Activated naive CD8-positive, alpha-beta T cell treated with anti-CD3 and anti-CD28 coated beads, Interleukin-2, amount 50 U/mL, for 16 hours (primary cell): ENCODE data around the gene WWOX.

ENCODE experiments used
- DNase-seq: peaks from one replicate; pipeline ENCODE4 v3.0.0-alpha.2; 2020; ENCODE audit warnings: low read depth, low spot score

The WWOX gene

DNA sequence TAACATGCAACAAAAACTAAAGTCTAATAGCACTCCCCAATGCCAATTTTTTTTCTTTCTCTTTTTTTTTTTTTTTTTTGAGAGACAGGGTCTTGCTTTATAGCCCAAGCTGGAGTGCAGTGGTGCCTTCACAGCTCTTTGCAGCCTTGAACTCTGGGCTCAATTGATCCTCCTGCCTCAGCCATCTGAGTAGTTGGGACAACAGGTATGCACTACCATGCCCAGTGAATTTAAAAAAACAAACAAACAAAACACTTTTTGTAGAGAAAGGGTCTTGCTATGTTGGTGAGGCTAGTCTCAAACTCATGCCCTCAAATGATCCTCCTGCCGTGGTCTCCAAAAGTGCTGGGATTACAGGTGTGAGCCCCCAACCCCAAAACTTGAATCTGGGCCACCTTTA, 632.3 kb downstream of the WWOX start:
- no peak for DNase-seq

DNA sequence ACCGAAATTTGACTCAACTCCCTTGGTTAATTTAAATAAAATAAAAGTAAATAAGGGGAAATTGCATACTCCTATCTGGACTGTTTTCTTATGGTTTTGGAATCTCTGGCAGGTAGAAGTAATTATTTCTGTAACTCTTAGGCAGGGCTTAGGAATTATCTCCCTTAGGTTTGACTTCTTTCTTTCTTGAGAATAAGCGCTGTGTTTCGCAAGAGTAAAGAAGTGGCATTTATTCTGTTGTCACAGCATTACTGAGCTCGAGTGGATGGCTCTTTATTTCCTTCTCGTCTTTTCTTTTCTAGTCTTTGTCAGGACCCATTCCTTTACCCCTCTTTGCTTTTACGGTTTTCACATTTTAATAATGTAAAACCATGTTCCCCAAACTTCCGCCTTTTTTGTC, 633.2 kb downstream of the WWOX start:
- no peak for DNase-seq

DNA sequence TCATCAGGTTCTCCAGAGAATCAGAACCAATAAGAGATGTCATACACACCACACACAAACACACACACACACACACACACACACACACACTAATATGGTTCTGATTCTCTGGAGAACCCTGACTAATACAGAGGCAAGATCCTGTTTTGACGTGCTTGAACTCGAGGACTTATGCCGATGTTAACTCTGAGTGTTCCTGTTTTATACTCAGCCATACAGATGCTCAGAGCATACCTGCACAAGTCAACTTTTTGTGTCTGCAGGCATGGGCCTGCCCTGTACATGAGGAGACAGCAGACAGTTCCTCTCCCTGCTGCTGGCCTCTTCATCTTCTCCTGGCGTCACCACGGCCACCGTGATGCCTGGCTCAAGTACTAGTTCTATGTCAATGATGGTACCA, 635.9 kb downstream of the WWOX start:
- no peak for DNase-seq

DNA sequence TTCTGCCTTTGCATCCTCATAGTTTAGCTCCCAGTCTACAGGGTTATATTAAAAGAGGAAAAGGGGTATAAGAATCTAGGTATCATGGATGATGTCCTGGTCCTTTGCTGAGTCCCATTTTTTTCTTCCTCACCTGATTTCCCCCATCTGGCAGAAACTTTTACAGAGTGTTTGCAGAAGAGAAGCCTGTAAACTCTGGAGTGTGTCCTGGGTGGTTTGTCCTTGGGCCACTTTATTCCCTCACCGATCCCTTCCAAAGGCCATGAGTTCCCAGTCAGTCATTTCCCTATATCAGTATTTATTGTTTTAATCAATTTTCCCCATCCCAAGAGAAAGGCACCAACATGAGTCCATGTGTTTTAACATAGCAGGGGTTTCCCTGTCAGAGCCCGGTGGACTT, 638.2 kb downstream of the WWOX start:
- DNase-seq, result no peak

DNA sequence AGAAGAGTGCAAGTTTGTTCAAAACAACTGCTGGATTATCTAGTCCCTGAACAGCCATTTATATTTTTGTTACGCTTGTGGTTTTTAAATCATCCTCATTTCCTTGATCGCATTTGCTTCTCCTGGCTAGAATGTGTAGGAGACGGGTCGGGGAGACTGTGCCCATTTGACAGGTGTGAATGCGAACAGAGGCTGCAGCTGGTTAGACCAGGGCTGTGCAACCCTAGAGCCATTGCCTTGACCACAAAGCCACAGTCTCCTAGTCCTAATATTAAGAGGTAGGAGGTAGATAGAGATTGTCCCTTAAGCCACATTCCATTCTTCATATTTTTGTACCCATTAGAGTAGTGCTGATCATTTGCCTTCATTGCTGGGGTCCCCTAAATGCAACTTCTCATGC, 639.1 kb downstream of the WWOX start:
- no peak for DNase-seq

DNA sequence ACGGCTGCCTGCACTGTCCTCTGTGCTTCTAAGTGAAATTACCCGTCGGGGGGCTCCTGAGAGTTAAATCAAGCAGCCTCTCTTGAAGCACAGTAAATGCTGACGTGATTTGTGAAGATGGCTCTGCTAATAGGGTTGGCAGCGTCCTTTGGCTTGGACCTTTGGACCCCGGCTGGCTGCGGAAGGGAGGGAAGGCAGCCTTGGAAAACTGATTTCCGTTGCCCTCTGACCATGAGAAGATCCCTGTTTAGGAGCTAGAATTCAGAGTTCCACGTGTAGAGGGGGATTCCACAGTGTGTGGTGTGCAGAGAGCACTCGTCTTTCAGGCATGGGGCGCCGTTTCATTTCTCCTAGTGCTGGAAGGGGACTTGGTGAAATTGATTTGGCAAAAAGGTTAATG, 640.8 kb downstream of the WWOX start:
- DNase-seq, result no peak

DNA sequence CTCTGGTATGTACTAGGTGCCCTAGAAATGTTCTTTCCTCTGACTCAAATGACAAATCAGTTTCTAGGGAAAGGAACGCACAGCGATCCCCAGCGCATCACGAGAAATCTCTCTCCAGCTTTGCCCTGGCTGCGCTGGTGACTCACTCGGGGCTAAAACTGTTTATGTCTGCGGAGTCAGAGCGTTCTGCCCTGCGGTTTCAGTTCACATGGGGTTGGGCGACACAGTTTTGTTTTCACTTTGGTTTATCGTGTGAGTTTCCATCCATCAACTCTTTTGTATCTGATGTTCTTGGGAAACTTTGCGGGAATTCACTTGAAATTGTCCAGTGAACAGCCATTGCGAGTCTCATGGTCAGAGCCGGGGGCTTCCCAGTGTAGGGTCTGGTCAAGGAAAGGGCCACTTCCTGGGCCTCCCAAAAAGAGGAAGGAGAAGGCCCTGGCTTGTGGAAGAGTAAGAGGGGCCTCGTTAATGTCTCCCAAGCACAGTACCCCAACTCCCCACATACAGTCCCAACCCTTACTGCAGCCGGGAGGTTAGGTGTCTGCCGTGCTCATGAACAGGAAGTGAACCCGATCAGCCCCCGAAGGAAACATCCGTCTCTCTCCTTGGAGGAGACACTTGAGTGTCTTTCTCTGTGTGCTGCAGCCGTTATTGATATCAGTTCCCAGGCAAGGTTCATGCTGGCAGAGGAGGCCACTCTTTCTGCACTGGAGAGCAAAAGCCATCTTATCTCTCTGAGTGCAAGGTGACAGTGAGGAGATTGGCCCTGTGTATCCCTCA, 643.2 kb downstream of the WWOX start:
- peak; percentile 16 for DNase-seq

DNA sequence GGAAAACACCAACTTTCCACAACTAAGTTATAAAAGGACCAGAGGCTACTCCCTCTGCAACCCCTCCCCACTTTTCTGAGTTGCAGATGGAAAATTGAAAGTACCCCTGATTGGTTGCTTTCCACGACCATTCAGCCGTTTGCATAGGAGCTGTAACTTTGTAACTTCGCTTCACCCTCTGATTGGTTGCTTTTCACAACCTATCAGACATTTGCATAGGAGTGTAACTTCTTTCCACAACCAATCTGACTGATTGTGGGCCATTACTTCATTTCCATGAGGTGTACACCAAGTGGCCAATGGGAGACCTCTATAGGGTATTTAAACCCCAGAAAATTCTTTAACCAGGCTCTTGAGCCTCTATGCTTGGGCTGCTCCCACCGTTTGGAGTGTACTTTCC, 644.1 kb downstream of the WWOX start:
- no peak for DNase-seq

DNA sequence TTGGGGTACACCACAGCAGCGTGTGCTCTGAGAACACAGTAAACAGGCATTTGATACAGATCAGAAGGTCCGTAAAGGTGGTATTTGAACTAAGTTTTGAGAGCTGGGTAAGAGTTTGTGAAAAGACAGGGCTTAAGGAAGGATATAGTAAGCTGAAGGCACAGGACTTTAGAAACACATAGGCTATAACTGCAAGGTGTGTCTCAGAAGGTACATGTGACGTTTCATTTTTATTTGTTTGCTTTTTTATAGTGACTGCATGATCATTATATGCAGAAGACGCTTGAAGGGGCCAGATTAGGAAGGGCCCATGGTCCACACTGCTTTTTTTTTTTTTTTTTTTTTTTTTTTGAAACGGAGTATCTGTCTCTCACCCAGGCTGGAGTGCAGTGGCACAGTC, 644.6 kb downstream of the WWOX start:
- DNase-seq, result no peak

DNA sequence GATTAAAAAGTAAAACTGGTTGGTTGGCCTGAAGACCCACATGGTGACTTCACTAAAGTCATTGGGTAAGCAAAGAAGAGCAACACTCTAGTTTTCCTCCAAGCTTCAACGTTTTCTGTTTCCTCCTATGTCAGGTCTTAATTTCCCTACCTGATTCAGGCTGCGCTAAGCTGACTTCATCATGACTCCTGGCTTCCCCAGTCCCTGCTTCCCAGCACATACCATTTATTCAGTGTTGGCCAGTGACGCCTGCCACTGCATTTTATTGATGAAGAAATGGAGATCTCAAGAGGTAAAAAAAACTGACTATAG, 645.3 kb downstream of the WWOX start:
- no peak for DNase-seq

DNA sequence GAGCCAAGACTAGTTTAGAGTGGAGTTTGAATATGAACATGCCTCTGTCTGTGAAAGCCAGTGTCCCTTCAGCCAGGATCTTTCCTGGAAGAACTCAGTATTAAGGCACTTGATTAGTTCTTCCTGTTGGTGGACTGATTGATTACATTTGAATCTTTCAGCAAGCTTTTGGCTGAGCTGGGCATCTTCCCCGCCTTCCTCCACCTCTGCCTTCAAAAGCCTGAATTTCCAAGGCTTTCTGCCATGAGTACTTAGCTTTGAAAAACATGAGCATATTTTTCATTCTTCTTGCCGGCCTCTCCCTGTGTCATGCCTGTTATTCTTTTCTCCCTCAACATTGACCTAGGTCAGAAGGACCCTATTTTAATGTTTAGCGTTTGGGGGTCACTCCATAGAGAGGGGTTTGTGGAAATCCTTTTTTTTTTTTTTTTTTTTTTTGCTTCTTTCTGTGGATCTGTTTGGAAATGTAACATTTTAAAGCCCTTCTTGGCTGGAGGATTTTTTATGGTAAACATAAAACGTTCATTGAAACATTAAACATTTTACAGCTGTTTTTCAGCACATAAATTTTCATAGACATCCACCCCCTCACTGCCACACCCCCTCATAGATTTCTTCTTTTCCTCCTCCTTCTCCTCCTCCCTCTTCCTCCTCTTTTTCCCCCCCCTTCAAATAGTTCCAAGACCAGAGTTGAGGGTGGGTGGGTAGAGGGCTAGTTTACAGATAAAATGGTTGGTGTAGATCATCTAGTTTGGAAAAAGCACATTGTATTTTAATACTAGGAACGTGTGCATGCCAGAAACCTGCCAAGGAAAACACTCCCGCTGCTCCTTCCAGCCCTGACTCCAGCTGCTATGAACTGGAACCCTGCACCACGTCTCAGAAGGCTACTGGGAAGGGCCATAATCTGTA, 645.9 kb downstream of the WWOX start:
- no peak for DNase-seq

DNA sequence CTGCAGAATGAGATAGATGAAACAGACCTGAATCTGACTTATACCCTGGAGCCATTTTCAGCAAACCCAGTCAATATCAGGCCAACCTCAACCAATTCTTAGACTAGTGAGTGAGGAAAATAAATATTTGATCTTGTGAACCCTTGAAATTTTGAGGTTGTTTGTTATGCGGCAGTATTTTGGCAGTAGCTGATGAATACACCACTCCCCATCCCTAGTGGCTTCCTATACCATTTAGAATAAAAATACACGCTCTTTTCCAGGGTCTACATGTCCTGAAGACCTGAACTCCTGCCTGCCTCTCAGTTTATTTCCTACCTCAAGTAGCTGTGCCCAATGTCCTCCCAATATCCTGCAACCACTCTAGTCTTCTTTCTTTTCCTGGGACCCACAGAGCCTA, 647.3 kb downstream of the WWOX start:
- DNase-seq, result no peak

DNA sequence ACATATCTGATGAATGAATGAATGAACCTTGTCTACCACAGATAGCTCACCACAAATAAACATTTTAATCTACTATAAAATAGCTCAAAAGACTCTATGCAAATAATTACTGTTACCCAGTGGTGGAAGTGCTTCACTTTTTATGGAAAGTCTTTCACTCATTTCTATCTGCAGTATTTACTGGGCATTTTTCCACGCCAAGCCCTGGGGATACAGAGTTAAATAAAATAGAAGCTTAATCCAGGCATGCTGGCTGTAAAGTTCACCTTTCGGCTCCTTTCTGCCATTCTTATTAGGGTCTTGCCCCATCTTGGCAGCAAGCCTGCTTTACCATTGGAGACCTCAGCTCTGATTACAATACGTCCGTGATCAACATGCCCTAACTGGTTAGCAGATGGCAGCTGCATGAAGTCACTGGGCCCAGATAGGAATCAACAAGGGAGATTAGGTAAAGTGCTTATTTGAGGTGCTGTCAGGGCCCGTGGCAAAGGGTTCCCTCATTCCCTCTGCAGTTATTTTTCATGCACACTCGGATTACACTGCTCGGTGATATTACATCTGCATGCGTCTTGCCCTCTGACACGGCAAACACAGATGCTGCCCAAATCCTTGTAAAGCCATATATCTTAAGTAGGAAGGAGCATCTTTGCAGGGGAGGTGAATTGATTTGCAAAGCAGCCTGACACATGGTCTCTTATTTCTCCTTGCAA, 648.9 kb downstream of the WWOX start:
- no peak for DNase-seq

DNA sequence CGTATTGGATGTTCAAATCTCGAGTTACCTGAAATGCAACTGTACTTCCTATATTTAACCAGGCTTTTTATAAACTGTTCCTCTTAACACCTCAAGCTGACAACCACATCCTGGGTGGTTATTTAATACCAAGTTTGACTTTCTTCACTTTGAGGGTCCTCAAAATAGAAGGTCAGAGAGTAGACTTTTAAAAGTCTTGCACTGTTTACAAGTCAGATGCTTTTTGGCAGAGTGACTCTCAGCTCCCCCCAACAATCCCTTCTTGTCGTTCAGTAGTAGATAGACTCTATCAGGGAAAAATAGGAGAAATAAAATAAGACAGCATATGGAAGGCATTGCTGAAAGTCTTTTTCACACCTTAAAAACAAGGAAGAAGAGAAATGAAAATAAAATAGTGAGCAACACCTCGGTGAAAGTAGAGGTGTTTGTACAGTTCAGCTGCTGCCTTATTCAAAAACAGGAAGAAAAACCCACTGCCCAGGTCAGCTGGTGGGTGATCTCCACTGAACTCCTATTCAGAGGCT, 650.4 kb downstream of the WWOX start:
- DNase-seq, result no peak

DNA sequence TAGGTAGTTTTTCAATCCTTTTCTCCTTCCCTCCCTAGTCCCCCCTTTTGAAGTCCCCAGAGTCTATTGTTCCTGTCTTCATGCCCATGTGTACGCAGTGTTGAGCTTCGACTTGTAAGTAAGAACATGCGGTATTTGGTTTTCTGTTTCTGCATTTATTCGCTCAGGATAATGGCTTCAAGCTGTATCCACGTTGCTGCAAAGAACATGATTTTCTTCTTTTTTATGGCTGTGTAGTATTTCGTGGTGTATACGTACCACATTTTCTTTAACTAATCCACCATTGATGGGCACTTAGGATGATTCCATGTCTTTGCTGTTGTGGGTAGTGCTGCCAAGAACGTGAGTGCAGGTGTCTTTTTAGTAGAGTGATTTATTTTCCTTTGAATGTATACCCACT, 651.2 kb downstream of the WWOX start:
- no peak for DNase-seq

DNA sequence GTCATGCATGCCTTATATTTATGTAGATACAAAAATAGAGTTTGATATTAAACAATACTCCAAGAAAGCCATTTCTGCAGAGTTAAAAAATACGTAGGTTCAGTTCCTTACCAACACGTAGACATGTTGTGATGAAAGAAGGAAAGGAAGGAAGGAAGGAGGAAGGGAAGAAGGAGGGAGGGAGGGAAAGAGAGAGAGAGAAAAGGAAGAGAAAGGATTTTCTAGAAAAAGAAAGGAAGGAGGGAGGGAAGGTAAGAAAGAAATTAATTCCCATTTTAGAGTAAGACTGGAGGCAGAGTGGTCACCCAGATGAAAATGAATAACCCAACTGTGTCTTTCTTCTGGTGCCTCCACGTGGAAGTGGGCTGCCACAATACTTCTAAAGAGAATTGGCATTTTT, 652.1 kb downstream of the WWOX start:
- DNase-seq, result no peak

DNA sequence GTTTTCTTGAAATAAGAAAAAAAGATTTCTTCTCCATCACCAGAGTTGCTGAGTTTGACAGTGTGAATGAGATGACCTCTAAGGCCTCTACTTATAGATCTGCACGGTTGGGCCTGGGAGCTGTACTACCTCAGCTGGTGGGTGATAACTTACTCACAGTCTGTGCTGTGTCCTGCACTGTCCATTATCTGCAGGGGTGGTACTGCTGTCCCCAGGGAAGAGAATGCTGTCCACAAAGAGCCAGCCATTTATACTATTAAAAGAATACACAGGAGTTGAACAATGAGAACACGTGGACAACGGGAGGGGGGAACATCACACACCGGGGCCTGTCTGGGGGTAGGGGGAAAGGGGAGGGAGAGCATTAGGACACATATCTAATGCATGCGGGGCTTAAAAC, 655.3 kb downstream of the WWOX start:
- no peak for DNase-seq

DNA sequence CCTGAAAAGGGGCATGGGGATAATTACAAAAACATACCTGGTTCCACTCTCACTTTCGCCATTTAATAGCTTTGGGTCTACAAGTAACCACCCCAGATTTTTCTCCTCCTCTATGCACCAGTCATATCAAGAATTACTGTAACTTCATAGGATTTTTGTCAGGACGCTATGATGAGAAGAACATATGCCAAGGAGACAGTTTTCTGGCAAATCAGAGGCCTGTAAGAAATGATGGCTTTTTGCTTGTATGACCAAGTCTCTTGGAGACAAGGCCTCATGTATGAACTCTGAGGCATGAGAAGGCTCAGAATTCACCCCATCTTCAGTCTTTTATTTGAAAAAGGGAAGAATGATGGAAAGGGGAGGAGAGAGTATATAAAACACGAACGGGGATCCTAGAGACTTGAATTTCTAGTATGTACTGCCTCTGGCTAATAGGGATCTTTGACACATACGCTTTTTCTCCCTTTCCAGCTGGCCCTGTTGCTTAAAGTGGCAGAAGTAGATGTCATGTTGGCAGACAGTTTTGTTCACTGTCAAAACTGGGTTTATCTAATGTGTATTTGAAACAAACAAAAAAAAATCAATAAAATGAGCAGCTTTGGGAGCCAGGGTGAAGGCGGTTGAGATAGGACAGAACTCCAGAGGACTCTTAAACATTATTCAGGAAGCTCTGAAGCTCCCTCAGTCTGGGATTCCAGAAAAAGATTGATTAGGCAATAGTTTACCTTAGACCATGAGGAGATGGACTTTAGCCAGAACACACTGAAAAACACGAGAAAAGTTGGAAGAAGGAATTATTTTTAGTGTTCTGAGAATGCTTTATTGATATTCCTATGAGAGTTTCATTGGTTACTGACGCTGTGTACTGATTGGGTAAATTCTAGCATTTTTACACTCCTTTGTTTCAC, 656.6 kb downstream of the WWOX start:
- no peak for DNase-seq

DNA sequence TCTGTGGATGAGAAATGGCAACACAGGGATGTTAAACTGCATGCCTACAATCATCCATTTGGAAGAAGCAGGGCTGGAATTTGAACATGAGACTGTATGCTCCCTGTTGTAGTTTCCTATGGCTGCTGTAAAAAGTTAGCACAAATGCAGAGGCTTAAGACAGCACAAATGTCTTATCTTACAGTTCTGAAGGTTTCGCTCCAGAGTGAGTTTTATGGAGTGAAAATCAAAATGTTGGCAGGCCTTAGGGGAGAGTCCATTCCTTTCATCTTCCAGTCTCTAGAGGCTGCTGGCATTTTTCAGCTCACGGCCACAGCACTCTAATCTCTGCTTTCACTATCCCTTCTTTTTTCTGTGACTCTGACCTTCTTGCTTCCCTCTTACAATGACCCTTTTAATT, 660.1 kb downstream of the WWOX start:
- DNase-seq, result no peak

DNA sequence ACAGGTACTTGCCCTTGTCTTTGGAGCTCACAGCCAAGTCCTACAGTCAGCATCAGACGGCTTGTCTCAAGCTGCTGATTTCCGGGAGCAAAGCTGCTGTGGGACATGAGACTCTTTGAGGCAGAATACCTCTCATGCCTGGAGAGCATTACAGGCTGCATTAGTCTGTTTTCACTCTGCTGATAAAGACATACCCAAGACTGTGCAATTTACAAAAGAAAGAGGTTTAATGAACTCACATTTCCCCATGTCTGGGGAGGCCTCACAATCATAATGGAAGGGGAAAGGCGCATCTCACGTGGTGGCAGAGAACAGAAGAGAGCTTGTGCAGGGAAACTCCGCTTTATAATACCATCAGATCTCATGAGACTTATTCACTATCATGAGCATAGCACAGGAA, 661.2 kb downstream of the WWOX start:
- DNase-seq, result no peak

DNA sequence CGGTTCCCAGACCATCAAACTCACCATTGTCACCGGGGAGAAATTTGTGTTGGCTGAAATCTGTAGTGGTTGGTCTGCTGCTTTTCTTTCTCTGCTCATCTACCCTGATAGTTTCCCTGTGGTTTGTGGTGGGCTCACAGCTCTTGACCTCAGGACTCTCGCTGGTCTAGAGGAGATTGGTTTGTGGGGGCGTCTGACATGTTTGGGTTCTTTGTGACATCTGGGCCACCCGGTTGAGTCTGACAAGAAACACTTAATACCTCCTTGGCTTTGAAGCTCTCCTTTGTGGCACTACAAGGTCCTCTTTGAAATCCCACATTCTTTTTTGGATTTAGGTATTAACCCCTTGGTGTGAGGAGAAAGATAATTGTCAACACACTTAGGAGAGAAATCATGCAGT, 662.0 kb downstream of the WWOX start:
- DNase-seq, result no peak
